NCI-H2227 (cell line): Measurements from ENCODE around the gene RIPPLY1.
"Not testable (repeated sequence)": the region's sequence is repeated elsewhere in the genome, so short reads cannot be mapped to it uniquely, and the experiment has no call there.

Source experiments
- DNase-seq: peaks from one replicate; lab custom pipeline; 2025; ENCODE audit not compliant: unreplicated experiment; lab: John Stamatoyannopoulos, UW

RIPPLY1 gene

DNA sequence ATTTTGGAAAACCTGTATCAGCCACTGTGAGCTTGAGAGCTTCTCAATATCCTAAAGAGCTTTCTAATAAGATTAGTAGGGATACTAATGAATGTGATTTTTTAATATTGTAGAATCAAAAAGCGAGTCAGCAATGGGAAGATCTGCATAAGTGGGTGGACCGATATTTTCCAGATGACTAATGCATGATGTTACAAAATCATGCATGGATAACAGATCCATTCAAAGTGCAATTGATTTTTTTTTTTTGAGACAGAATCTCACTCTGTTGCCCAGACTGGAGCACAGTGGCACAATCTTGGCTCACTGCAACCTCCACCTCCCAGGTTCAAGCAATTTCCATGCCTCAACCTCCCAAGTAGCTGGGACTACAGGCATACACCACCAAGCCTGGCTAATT is 9.7 kb upstream of the RIPPLY1 start:
- no peak for DNase-seq

DNA sequence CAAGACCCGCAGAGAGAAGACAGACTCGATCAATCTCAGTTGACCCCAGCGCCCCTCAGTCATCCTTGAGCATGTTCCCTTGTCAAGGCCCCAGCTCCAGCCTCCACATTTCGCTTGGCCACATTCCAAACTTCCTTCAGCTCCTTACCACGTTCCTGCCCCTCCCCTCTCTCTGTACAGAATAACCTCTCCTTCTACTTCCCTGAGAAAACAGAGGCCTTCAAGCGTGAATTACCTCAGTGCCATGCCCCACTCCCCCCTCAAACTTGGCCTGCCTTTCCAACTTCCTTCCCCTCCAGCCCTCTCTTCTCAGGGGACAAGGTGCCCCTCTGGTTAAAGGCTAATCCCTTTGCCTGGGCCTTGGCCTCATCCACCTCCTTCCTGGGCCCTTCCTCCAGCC is 3.2 kb upstream of the RIPPLY1 start:
- DNase-seq: no peak

DNA sequence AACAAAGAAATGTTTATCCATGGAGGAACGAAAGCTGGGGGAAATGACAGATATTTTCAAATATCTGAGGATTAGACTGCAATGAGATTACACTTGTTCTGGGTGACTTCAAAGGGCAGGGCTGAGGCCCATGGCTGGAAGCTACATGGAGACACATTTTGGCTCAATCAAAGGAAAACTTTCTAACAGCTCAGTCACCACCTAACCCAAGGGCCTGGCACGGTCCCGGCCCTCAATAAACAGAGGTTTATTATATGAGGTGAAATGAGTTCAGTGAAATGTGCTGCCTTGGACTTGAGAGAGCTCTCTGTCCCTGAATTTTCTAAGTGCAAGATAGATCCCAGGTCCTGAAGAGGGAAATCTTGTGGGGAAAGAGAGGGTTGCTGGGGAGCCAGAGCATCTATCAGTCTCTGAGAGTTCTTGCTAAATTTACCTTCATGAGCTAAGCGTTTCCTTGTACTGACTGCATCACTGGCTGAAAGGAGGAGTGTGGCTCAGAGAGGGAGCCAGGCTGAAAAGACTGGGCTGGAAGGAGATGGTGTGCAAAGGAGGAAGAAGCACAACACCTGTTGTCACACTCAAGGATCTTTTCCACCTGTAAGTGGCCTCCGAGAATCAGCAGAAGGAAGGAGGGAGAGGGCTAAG is 2.0 kb upstream of the RIPPLY1 start:
- no peak for DNase-seq

DNA sequence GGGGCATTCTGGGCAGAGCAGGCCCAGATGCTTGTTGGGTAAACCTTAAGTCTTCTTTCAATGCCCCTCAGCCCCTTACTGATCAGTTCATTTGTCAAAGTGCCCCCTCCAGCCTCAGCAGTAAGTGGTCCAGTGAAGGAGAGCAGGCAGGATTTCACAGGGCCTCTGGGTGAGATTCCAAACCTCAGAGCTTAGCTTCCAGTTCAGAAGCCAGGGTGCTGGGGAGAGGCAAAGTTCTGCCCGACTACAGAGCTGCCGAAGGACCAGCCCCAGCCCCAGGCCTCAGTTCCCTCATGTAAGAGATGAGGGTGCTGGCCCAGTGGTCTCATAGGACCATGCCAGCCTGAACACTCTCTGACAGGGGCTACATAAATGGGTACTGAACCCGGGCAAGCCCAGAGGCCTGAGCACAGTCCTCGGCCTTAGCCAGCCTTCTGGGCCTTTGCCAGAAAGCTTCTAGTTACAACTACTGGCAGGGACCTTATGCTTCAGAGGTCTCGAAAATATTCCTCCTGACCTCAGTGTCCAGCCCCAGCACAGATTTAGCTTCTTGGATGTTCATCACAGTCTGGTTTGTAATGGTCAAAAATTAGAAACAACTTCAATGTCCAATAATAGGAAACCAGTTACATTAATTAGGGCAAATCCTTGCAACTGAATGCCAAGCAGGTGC is 851 bp upstream of the RIPPLY1 start:
- no peak for DNase-seq

DNA sequence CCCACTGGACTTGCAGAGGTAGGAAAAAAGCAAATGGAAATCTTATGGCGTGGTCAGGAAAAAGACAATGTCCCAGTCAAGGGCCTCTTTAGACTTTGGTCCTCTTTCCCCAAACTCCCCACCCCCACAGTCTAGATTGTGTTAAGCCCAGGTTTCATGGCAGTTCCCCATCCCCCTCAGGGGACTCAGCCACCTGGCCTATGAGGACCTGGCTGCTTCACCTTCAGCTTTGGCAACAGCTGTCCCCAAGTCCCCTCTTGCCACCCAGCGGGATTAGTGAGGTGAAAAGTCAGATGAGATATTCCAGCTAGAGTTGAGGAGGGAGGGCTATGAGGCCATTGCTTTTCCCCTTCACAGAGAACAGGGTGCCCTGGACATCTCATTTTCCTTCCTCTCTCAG is 457 bp downstream of the RIPPLY1 start:
- DNase-seq: no peak

DNA sequence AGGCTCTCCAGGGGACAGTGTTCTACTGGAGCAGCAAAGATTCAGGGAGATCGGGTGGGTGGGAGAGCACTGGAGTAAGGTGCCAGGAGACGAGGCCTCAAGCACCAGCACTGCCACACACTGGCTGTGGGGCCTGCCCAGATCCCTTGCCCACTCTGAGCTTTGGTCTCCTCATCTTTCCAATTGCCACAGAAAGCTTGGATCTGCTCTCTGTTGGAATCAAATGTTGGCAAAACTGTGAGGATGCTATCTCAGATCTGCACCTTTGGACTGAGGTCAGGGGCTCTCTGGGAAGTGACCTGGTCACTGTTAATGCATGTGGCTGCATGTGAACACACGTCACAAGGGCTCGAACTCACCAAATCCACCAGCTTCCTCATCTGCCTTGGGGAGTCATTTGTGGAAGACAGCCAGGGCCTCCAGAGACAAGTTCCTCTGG is 1.3 kb downstream of the RIPPLY1 start:
- DNase-seq: no peak

DNA sequence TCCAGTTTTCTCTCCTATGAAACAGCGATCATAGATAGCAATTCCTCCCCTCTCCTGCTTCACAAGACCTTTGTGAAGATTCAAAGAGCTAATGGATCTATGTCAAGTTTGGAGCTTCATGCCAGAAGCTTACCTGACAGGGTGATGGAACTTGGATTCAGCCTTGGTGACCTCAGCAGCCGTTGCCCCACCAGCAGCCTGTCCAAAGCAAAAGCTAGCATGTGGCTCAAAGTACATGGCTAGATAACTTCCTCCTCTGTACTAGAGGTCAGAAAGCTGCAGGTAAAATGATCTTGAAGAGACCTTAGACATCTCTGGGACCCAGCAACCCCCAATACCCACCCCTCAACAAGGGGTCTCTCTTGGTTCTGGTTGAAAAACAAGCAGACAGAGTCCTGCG is 1.8 kb downstream of the RIPPLY1 start:
- no peak for DNase-seq

DNA sequence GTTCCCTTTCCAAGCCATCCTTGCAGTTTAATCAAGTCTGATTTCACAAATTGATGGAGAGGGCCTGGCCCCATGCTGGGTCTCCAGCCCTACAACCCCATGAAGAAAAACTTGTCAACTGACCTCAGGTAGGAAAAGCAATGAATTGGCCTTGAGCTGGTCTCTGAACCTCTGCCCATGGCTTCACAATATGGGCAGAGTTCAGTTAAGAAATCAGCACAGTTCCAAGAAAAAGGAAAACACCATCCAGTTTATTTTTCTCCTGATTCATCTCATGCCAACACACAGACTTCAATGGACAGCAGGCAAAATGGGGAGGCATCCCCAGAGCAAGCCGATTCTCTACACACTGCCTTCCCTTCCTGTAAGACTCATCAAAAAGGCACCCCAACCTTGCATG is 3.3 kb downstream of the RIPPLY1 start:
- no peak for DNase-seq

DNA sequence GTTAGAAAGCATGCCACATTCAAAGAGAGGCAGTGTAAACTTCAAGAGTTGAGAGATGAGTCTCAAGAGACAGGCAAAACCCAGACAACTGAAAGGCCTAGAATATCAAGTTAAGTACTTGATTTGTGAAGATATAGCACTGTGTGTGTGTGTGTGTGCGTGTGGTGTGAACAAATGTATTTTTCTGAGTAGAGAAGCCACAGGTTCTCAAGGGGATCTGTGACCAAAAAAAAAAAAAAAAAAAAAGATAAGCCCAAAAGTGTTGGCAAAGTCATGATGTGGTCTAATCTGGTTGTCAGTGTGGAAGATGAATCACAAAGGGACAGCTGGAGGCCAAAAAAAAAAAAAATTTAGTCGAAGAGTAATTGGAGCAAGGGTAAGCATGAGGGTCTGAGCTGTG is 3.9 kb downstream of the RIPPLY1 start:
- DNase-seq: no peak

DNA sequence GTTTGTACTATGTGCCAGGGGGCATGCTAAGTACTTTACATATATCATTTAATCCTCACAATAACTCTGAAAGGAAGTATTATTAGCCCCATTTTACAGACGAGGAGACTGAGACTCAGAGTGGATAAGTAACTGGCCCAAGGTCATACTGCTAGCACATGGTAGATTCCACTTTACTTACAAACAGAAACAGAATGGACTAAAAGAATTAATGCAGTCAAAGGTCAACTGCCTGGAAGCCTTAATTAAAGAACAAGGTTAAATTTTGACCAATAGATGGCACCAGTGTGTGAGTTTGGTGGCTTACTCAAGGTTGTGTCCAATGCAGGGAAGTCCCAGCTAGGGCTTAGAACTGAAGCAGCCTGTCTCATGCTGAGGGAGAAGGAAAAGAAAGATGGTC is 4.7 kb downstream of the RIPPLY1 start:
- DNase-seq: no peak

DNA sequence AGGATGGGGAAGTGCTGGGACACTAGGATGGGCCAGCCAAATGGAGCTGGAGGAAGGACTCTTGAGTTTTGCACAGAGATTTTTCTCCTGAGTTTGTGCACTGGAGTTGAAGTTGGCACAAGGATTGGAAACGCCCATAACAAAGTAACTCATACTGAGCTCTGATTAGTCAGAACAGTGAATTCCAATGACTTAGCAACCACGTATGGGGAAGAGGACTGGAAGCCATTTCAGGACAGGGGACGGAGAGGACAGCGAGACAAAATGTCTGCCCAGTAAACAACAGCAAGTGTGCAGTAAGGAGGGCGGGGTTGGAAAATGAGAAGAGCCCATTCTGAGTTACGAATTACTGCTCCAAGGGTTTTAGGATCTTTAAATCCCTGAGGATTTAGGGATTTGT is 5.9 kb downstream of the RIPPLY1 start:
- DNase-seq: no peak

DNA sequence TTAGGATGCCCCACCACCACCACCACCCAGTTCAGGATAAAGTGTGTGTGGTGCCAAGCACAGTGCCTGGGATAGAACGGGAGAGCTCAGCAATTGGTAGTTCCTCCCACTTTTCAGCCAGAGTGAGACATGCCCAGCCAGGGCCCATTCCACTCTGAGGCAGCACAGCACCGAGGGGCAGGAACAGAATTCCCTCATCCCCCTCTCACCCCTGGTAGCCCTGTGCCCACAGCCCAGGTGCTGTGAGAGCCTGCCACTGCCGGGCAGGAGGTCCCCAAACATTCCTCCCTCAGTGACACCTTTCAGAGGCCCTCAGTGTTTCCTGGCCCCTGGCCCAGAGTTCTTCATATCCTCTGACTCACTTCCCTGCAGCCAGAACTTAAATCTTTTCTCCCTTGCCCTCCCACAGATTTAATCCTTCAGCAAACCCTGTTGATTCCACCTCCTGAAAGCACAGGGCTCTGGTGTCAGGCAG is 8.1 kb downstream of the RIPPLY1 start:
- DNase-seq: no peak

DNA sequence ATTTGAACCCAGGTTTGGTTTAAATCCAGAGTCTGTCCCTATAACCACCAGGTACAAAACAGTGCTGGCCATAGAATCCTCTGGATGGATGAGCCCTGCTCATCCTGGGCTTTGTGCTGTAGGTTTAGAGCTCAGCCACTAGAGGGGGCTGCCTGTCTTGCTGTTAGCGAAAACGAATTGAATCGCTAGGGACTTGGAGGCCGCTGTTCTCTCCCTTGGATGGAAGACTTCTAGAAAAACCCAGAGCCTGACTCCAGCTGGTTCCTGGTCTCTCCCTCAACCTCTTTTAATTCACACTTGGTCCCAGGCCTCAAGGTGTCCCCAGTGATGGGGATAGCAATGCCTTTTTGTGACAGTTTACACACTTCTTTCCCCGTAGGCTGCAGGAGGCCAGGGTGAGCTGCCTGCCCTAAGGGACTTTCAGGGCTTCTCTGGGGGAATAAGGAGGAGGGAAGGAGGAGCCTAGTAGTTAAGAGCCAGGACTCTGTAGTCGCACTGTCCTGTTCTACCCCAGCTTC is 8.7 kb downstream of the RIPPLY1 start:
- peak; percentile 82 for DNase-seq

DNA sequence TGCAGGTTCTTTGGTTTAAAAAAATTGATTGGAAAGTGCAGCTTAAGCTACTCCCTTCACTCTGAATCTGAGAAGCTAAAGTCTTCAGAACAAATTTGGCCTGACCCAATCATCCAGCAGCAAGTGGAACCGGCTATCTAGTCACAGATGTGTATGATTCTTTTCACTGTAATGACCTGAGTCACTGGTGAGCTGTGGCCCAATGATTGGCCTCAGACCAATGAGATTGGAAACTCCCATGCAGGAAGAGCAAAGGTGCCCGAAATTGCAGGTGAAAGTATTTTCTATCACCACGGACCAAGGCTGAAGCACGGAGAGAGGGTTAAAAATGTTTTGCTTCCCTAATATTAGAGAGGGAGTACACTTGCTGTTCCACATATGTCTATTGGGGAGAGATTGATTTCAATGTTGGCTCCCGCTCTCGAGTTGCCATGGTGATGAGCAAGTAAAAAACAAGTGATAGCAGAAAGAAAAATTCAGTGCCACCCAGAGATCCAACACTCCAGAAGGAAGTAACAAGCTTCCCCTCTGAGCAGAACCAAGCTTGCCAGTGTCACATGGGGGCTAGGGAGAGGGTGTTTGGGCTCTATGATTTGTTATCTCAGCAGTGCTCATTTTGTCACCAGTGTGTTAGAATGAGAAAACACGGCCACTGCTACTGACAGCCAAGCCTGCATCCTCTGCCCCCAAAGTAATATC is 11.2 kb downstream of the RIPPLY1 start:
- DNase-seq: peak; percentile 38

DNA sequence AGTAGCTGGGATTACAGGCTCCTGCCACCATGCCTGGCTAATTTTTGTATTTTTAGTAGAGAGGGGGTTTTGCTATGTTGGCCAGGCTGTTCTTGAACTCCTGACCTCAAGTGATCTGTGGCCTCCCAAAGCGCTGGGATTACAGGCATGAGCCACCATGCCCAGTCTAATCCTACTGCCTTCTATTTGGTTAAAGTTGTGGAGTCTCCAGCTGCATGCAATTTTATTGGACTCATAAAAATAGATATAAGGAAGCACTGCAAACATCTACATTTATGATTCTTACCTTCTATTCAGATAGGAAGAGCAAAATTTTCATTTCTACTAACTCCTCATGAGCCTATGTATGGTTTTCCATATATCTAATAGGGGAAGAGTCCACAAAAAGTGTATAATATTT is 13.7 kb downstream of the RIPPLY1 start:
- DNase-seq: no peak

DNA sequence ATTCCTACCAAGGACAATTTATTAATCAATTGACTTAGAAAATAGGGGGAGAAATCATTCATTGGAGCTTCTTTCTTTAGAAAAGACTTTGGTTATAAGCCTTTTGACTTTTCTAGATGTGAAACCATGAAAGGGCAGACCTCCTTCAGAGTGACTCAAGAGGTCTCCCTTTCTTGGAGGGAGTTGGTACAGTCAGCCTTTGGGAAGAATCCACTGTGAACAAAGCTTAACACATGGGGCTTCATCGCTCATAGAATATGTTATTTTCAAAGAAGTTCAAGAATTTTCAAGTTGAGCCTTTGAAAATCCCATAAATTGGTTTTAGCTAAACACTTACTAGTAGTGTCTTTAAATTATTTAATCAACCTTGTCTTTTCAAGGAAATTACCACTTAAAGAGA is 28.0 kb downstream of the RIPPLY1 start:
- DNase-seq: no peak

DNA sequence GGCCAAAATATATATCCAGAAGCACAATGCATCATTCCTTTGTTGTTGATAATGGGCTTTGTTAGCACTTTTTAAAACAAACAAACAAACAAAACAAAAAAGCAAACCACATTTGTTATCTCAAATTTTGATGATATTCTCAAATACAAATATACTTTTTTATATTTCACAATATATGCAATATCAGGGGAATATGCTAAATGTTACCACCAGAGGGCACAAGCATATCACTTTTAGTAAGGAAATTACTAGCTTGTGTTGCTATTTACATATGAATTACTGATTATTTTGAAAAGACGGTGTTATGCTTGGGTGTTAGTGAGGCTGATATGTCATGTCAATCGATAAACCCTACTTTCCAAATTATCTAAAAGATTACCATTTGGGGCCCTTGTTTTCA is 29.1 kb downstream of the RIPPLY1 start:
- peak; percentile 44 for DNase-seq

DNA sequence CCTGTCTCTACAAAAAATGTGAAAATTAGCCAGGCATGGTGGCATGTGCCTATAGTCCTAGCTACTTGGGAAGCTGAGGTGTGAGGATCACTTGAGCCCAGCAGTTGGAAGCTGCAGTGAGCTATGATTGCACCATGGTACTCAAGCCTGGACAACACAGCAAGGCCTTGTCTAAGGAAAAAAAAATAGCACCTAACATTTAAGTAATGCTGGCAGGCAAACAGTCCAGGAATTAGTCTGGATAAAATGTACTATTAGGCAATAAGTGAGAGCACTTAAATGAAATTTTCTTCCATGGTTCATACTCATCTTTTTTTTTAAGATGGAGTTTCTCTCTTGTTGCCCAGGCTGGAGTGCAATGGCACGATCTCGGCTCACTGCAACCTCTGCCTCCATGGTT is 30.3 kb downstream of the RIPPLY1 start:
- DNase-seq: not testable (repeated sequence)

DNA sequence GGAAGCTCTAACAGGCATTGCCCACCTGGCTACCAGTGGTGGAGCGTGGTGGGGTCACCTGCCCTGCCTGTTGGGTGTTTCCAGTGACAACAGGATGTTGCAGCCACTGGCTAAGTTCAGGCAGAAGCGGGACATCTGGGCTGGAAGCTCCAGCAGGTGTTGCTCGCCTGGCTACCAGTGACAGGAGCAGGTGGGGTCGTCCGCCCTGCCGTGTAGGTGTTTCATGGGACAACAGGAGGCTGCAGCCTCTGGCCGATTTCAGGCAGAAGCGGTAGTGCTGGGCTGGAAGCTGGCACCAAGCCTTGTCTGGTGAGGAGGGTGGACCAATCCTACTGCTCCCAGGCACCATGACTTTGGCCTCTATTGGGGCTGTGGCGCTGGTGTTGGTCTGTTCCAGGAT is 39.4 kb downstream of the RIPPLY1 start:
- DNase-seq: no peak

DNA sequence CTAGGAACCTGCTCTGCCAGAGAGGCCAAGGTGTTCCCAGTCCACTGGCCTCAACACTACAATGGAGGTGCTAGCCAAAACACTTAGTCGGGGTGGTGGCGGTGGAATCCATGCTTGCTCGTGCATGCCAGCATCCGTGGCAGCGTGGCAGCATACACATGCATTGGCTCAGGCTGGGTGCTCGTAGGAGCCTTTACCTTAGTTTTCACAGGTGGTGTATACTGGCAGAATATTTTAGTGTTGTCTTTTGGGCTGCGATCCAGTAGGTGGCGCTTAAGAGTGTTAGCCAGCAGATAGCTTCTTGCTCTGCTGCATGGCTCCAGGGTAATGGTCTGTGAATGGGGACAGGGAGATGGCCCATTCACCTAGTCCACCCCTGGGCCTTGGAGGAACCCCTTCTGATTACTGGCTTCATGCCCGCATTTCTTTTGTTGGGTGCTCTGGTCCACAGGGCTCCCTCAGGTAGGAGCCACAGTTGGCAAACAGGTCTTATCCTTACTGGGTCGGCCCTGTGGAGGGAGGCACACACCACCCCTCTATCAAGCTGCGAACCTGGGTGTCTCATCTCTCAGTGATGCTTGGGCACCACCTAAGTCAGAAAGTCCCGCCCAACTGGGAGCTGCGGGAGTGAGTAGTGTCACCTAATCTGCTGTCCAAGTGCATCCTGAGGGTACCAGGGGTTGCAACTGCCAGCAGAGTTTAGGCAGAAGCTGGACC is 40.0 kb downstream of the RIPPLY1 start:
- peak; percentile 46 for DNase-seq
